NCI-H1105 treated with DMSO at 0.1 percent for 48 hours (cell line): Measurements from ENCODE around the gene CAV3.
"Not testable (repeated sequence)": the region's sequence is repeated elsewhere in the genome, so short reads cannot be mapped to it uniquely, and the experiment has no call there.

Experiments used
- DNase-seq: peaks from one replicate; lab custom pipeline; 2025; lab: John Stamatoyannopoulos, UW

CAV3 gene

GRCh38 chr3:8733332-8734094 is at the start of gene CAV3:
Gene CAV3, plus strand, starts transcription at chr3:8733802. Its CDS starts 75 bp downstream, at chr3:8733877.
- no peak for DNase-seq

GRCh38 chr3:8684992-8685391 is 48.6 kb upstream of the CAV3 start:
- DNase-seq = not testable (repeated sequence)

GRCh38 chr3:8691295-8691694 is 42.3 kb upstream of the CAV3 start:
- not testable (repeated sequence) for DNase-seq

GRCh38 chr3:8702560-8702959 is 31.0 kb upstream of the CAV3 start:
- DNase-seq = no peak

- DNase-seq = no peak
These were observed 28.0 kb upstream of the CAV3 start for GRCh38 chr3:8705575-8705974.

GRCh38 chr3:8709287-8709686 is 24.3 kb upstream of the CAV3 start:
- no peak for DNase-seq

GRCh38 chr3:8709801-8710507 is 23.6 kb upstream of the CAV3 start:
- DNase-seq = peak; percentile 7

GRCh38 chr3:8712045-8712907 is 21.3 kb upstream of the CAV3 start:
- DNase-seq = no peak

GRCh38 chr3:8712908-8713255 is 20.7 kb upstream of the CAV3 start:
- DNase-seq = no peak

GRCh38 chr3:8713901-8714759 is 19.5 kb upstream of the CAV3 start:
- no peak for DNase-seq

- DNase-seq = peak; percentile 54
These were observed 17.8 kb upstream of the CAV3 start for GRCh38 chr3:8715757-8716156.

- DNase-seq = no peak
These were observed 10.8 kb upstream of the CAV3 start for GRCh38 chr3:8722808-8723207.

GRCh38 chr3:8723612-8724011 is 10.0 kb upstream of the CAV3 start:
- no peak for DNase-seq

GRCh38 chr3:8724108-8724752 is 9.4 kb upstream of the CAV3 start:
- no peak for DNase-seq

GRCh38 chr3:8727605-8728512 is 5.7 kb upstream of the CAV3 start:
- peak; percentile 15 for DNase-seq

GRCh38 chr3:8729479-8729878 is 4.1 kb upstream of the CAV3 start:
- DNase-seq = no peak

- DNase-seq = no peak
These were observed 2.9 kb upstream of the CAV3 start for GRCh38 chr3:8730656-8731055.

- DNase-seq = no peak
These were observed 1.2 kb upstream of the CAV3 start for GRCh38 chr3:8732413-8732812.

GRCh38 chr3:8734137-8734878 is 706 bp downstream of the CAV3 start:
- DNase-seq = no peak
